IMR-90 (cell line): ENCODE results near the gene FES.

Experiments used
- BHLHE40 ChIP-seq: fragments of 150-350 bp; IDR thresholded peaks from 2 replicates; pipeline ENCODE4 v1.6.1; 2016; ENCODE audit warnings: mild to moderate bottlenecking, low read depth, low read length
- CEBPB ChIP-seq: IDR thresholded peaks from 2 replicates; pipeline ENCODE4 v1.6.1; 2012; ENCODE audit warnings: low read depth, low read length, improper control_type of control experiment
- CHD1 ChIP-seq: IDR thresholded peaks from 2 replicates; pipeline ENCODE4 v1.6.1; 2012; ENCODE audit warnings: low read depth, low read length, improper control_type of control experiment
- CTCF ChIP-seq: conservative IDR thresholded peaks from 2 replicates; pipeline ENCODE4 v1.5.1; 2012; ENCODE audit warnings: mild to moderate bottlenecking, low read depth, low read length, improper control_type of control experiment
- ELK1 ChIP-seq: fragments of 150-350 bp; IDR thresholded peaks from 2 replicates; pipeline ENCODE4 v1.6.1; 2016; ENCODE audit warnings: low read depth, mild to moderate bottlenecking, low read length, moderate library complexity, borderline replicate concordance
- MAFK ChIP-seq: IDR thresholded peaks from 2 replicates; pipeline ENCODE4 v1.6.1; 2012; ENCODE audit warnings: low read depth, low read length, improper control_type of control experiment
- MAZ ChIP-seq: IDR thresholded peaks from 2 replicates; pipeline ENCODE4 v1.6.1; 2012; ENCODE audit warnings: low read depth, mild to moderate bottlenecking, low read length, improper control_type of control experiment, moderate library complexity, borderline replicate concordance
- MXI1 ChIP-seq: IDR thresholded peaks from 2 replicates; pipeline ENCODE4 v1.6.1; 2012; ENCODE audit warnings: low read depth, mild to moderate bottlenecking, low read length, moderate library complexity, borderline replicate concordance
- NFE2L2 ChIP-seq: fragments of 150-350 bp; IDR thresholded peaks from 2 replicates; pipeline ENCODE4 v1.6.1; 2016; ENCODE audit warnings: low read depth, mild to moderate bottlenecking, low read length
- POLR2A ChIP-seq: IDR thresholded peaks from 2 replicates; pipeline ENCODE4 v1.6.1; 2012; ENCODE audit warnings: mild to moderate bottlenecking, low read depth, low read length
- RAD21 ChIP-seq: IDR thresholded peaks from 2 replicates; pipeline ENCODE4 v1.6.1; 2012; ENCODE audit warnings: low read length, improper control_type of control experiment
- RFX5 ChIP-seq: IDR thresholded peaks from 2 replicates; pipeline ENCODE4 v1.8.0; 2012; ENCODE audit warnings: low read depth, mild to moderate bottlenecking, low read length, moderate library complexity
- SMC3 ChIP-seq: fragments of 150-350 bp; IDR thresholded peaks from 2 replicates; pipeline ENCODE4 v1.6.1; 2016; ENCODE audit warnings: low read depth, mild to moderate bottlenecking, antibody characterized with exemption, low read length, moderate library complexity
- TF ChIP-seq, protein P1 (sequence below): fragments of 150-350 bp; IDR thresholded peaks from 2 replicates; pipeline ENCODE4 v1.6.1; 2017; ENCODE audit warnings: mild to moderate bottlenecking, antibody characterized with exemption, low read length, low read depth

GRCh38 chr15:90851114-90851513, 33.2 kb upstream of the FES start:
- TF ChIP-seq CTCF (no peak), POLR2A (no peak), MAZ (no peak), CEBPB (no peak), RFX5 (no peak), RAD21 (no peak), SMC3 (no peak), ELK1 (no peak), NFE2L2 (no peak), CHD1 (no peak), MXI1 (no peak), BHLHE40 (no peak), MAFK (no peak)
- TF ChIP-seq, protein P1, sequence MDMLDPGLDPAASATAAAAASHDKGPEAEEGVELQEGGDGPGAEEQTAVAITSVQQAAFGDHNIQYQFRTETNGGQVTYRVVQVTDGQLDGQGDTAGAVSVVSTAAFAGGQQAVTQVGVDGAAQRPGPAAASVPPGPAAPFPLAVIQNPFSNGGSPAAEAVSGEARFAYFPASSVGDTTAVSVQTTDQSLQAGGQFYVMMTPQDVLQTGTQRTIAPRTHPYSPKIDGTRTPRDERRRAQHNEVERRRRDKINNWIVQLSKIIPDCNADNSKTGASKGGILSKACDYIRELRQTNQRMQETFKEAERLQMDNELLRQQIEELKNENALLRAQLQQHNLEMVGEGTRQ = no peak
